GM19372 (cell line): ENCODE measurements around the gene TTBK1.

Source experiments
- ATAC-seq: cut with Tn5 transposase; IDR thresholded peaks from one replicate; pipeline ENCODE4 v1.9.1; 2021; ENCODE audit warnings: mild to moderate bottlenecking, low read depth, moderate library complexity; ENCODE audit not compliant: unreplicated experiment

The TTBK1 gene

DNA sequence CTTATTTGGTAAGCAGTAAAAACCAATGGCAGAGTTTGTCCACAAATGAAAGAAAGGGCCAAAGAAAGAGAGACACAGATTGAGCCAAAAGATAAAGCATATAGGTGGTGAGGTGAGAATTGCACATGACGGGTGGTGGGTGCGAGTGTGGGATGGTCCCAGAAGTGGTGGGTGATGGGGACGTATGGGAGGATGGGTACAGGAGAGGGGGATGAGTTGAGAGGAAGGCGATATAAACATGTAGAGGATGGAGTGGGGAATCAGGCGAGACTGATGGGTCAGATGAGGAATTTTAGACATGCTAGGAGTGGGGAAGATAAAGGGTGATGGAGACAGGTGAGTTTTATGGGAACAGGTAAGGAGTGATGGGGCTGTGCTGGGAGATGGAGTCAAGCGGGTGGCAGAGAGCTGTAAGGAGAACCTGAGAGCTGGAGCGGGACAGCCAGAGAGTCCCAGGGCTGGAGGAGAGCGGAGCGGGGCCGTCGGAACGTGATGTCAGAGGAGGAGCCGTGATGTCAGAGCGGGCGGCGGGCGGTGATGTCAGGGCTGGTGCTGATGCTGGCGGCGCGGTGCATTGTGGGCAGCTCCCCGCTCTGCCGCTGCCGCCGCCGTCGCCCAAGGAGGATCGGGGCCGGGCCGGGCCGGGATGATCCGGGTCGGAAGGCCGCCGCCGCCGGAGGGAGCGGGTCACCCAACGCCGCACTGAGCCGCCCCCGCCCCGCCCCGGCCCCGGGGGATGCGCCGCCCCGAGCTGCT is at the start of gene TTBK1:
TTBK1 (plus strand) TSS at position 574 of the 756 bp plus-strand sequence. CDS start 3,180 bp downstream, outside the sequence.
- ATAC-seq = no peak

DNA sequence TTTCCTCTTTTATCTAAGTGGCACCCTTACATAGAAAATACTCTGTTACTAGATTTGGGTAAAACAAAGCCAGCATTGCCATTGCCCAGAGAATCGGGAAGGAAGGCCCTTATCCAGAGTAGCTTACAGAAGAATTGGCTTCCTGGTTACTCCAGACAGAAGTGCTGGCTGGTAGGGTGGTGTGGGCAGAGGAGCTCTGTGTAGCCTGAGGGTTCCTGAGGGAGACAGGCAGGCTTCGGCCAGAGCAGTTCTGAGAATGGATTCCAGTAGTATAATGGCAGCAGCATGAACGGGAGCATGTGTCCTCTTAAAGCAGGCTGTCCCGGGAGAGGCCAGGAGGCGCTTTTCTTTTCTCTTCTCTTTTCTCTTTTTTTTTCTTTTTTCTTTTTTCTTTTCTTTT is 49.4 kb upstream of the TTBK1 start:
- ATAC-seq = no peak

GRCh38 chr6:43196337-43196736 is 46.9 kb upstream of the TTBK1 start:
- ATAC-seq = no peak

- no peak for ATAC-seq
These were observed 43.4 kb upstream of the TTBK1 start for GRCh38 chr6:43199912-43200311.

GRCh38 chr6:43200541-43200940 is 42.7 kb upstream of the TTBK1 start:
- no peak for ATAC-seq

DNA sequence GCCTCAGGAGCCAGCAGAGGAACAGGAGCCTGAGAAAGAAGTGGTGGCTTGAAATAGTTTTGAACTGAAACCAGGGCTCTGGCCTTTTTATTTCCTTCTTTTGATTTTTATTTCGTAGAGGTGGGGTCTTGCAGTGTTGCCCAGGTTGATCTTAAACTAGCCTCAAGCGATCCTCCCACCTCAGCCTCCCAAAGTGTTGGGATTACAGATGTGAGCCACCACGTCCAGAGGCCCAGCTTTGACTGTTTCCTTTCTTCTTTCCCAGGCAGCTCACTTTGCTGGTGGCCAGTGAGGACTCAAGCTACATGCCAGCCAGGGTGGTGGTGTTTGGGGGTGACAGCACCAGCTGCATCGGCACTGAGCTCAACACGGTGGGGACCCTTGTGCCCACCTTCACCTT is 40.8 kb upstream of the TTBK1 start:
- ATAC-seq = no peak

GRCh38 chr6:43203029-43203717 is 40.1 kb upstream of the TTBK1 start:
- no peak for ATAC-seq

DNA sequence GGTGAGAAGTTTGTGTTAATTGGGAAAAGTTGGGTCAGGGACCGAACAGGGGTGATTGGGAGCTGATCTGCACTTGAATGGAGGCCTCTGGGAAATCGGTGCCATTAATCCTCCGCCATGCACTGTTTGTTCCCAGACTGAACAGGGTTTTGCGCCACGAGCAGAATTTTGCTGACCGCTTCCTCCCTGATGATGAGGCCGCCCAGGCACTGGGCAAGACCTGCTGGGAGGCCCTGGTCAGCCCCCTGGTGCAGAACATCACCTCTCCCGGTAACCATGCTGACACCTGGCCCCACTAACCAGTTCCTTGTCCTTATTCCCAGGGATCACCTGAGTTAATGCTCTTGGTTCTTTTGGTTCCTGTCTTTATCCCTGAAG is 39.6 kb upstream of the TTBK1 start:
- ATAC-seq = no peak

DNA sequence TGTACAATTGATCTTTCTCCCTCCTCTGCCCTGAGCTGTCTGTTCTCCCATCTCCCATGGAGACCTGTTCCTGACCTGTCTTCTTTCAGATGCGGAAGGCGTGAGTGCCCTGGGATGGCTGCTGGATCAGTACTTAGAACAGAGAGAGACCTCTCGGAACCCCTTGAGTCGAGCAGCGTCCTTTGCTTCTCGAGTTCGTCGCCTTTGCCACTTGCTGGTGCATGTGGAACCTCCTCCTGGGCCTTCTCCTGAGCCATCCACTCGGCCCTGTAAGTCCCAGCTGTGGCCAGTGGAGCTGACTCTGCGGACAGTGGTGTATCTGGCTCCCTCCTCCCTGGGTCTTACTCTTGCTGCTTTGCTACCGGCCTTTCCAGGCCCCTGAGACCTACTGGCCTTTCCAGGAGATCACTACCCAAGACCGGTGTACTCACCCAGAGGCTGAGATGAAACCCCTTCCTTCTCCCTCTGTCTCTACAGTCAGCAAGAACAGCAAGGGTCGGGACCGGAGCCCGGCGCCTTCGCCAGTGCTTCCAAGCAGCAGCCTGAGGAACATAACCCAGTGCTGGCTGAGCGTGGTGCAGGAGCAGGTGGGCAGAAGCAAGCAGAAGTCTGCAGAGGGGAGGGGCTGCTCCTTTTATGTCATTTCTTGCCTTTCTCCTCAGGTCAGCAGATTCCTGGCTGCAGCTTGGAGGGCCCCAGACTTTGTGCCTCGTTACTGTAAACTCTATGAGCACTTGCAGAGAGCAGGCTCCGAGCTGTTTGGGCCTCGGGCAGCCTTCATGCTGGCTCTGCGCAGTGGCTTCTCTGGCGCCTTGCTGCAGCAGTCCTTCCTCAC is 38.8 kb upstream of the TTBK1 start:
- ATAC-seq = no peak

DNA sequence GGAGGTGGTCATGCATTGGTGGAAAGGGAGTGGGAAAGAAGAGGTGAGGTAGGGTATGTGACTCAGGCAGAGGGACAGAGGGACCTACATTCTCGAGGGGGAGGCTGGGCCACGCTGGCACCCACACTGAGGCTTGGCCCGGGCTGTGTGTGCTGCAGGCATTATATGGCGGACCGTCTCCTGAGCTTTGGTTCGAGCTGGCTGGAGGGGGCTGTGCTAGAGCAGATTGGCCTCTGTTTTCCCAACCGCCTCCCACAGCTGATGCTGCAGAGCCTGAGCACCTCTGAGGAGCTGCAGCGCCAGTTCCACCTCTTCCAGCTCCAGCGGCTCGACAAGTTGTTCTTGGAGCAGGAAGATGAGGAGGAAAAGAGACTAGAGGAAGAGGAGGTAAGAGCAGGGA is 37.4 kb upstream of the TTBK1 start:
- ATAC-seq = no peak

DNA sequence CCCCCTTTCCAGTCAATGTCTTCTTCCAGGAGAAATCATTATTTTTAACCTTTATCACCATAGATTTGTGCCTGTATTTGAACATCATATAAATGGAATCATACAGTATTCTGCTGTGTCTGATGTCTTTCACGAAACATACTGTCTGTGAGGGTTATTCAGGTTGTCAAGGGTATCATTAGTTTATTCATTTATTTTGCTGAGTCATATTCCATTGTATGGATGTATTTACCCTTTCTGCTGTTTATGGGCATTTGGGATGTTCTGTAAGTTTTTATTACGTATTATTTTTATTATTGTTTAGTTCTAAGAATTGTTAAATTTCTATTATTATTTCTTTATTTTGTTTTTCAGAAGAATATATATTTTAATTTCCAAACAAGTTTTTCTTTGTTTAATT is 36.0 kb upstream of the TTBK1 start:
- ATAC-seq = no peak

DNA sequence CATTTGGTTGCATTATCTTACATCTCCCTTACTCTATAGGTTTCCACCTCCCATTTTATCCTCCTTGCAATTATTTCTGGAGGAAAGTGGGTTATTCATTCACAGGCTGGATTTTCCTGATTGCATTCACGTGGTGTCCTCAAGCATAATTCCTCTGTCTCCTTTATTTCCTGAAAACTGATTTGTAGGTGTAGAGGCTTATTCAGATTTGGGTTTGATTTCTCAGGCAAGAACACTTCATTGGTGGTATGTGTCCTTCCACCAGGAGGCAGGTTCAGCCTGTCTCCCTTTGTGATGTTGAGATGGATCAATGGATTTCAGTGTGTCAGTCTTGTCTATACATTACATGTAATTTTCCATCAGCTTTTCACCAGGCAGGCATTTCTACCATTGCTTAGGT is 31.3 kb upstream of the TTBK1 start:
- no peak for ATAC-seq

GRCh38 chr6:43213431-43213830 is 29.9 kb upstream of the TTBK1 start:
- ATAC-seq = no peak

DNA sequence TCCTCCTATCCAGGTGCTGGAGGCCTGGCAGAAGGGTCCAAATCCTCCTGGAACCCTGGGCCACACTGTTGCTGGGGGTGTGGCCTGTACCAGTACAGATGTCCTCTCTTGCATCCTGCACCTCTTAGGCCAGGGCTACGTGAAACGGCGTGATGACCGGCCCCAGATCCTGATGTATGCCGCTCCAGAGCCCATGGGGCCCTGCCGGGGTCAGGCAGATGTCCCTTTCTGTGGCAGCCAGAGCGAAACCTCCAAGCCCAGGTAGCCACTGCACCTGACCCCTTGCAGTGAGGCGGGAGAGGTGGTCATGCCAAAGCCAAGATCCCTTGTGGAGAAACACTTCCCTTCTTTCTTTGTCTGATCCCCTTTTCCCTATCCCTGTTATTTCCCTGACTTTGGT is 28.2 kb upstream of the TTBK1 start:
- no peak for ATAC-seq

DNA sequence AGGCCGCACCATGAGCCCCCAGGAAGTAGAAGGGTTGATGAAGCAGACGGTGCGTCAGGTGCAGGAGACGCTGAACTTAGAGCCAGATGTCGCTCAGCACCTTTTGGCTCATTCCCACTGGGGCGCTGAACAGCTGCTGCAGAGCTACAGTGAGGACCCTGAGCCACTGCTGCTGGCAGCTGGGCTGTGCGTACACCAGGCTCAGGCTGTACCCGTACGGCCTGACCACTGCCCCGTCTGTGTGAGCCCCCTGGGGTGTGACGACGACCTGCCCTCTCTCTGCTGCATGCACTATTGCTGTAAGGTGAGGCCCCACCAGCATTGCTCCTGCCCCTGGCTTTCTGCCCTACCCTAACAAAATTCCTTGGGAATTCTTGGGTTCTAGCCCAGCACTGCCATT is 27.1 kb upstream of the TTBK1 start:
- no peak for ATAC-seq

- no peak for ATAC-seq
These were observed 25.9 kb upstream of the TTBK1 start for GRCh38 chr6:43217351-43217750.

DNA sequence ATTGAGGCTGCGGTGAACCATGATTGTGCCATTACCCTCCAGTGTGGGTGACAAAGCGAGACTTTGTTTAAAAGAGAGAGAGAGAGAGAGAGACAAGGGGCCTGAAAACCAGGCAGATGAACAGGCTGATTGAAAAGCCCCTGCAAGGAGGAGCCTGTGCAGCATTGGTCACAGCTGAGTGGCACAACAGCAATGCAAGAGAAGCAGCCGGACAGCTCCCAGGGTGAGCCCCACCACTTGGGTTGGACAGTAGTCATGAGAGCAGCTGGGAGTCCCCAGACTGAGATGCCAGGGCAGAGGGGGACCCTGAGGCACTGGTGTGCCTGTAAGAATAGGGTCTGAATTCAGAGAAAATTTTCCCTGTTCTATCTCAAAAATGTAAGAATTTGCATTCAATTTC is 24.2 kb upstream of the TTBK1 start:
- ATAC-seq = no peak

GRCh38 chr6:43219814-43220213 is 23.5 kb upstream of the TTBK1 start:
- ATAC-seq = no peak

- no peak for ATAC-seq
These were observed 22.8 kb upstream of the TTBK1 start for GRCh38 chr6:43220439-43220951.

GRCh38 chr6:43221046-43221972 is 22.0 kb upstream of the TTBK1 start:
- no peak for ATAC-seq
